K562 (cell line): ENCODE data around the gene BMF. TPM values are rescaled to one million over a fixed set of nuclear protein-coding genes. Genes with fewer than 3 reads are reported as not detected.

ENCODE experiments used
- CBX8 ChIP-seq: fragments of 200-600 bp; sonication (generic); IDR thresholded peaks from 2 replicates; pipeline ENCODE4 v1.6.1; 2012; ENCODE audit warnings: borderline replicate concordance, mixed run types, low read depth, mild to moderate bottlenecking, moderate library complexity, mixed read lengths, low read length, control low read depth, inconsistent platforms; ENCODE audit not compliant: poor library complexity, severe bottlenecking; ENCODE audit errors: extremely low read depth
- CHD4 ChIP-seq: fragments of 200-600 bp; sonication (generic); IDR thresholded peaks from 3 replicates; pipeline ENCODE4 v1.6.1; 2012; ENCODE audit warnings: low read depth, mild to moderate bottlenecking, mixed read lengths, low read length, inconsistent platforms; ENCODE audit not compliant: insufficient read depth, insufficient replicate concordance, poor library complexity, severe bottlenecking
- GABPB1 ChIP-seq: sonication (generic); formaldehyde crosslinking; IDR thresholded peaks from 2 replicates; pipeline ENCODE4 v1.8.0; 2022; ENCODE audit warnings: mild to moderate bottlenecking, missing genetic modification reagents
- HEY1 ChIP-seq: fragments of 250-450 bp; sonication (Bioruptor Pico); IDR thresholded peaks from 2 replicates; pipeline ENCODE4 v1.5.0; 2020; ENCODE audit warnings: mild to moderate bottlenecking, moderate library complexity, borderline replicate concordance
- IFI16 ChIP-seq: fragments of 250-450 bp; sonication (Bioruptor Pico); IDR thresholded peaks from 2 replicates; pipeline ENCODE4 v2.1.2; 2022; ENCODE audit warnings: mild to moderate bottlenecking, inconsistent platforms
- PML ChIP-seq: IDR thresholded peaks from 2 replicates; pipeline ENCODE4 v1.6.1; 2012; ENCODE audit warnings: low read length, inconsistent platforms
- POLR2A ChIP-seq: fragments of 450-650 bp; conservative IDR thresholded peaks from 2 replicates; pipeline ENCODE4 v1.6.1; 2016
- RFX1 ChIP-seq: fragments of 450-650 bp; IDR thresholded peaks from 2 replicates; pipeline ENCODE4 v1.6.1; 2016; ENCODE audit warnings: mild to moderate bottlenecking, moderate library complexity
- SUPT5H ChIP-seq: fragments of 450-650 bp; IDR thresholded peaks from 2 replicates; pipeline ENCODE4 v1.6.1; 2016
- TBP ChIP-seq: optimal IDR thresholded peaks from 2 replicates; pipeline ENCODE3; 2011; ENCODE audit warnings: low read depth, low read length, improper control_type of control experiment
- TCF3 ChIP-seq: sonication (generic); formaldehyde crosslinking; IDR thresholded peaks from 2 replicates; pipeline ENCODE4 v1.4.0; 2020; ENCODE audit warnings: mild to moderate bottlenecking, missing genetic modification reagents
- ZKSCAN8 ChIP-seq: fragments of 200-800 bp; sonication (Bioruptor generic); IDR thresholded peaks from 2 replicates; pipeline ENCODE4 v1.6.1; 2016; ENCODE audit warnings: missing genetic modification characterization, missing compliant biosample characterization
- ZNF253 ChIP-seq: fragments of 250-450 bp; sonication (Bioruptor Pico); conservative IDR thresholded peaks from 2 replicates; pipeline ENCODE4 v1.6.1; 2021; ENCODE audit warnings: mild to moderate bottlenecking
- ZNF75A ChIP-seq: fragments of 450-650 bp; formaldehyde crosslinking; IDR thresholded peaks from 2 replicates; pipeline ENCODE4 v1.4.0; 2020; ENCODE audit warnings: mild to moderate bottlenecking
- polyA plus RNA-seq, 8 experiments: library from polyadenylated mRNA; depleted of rRNA in 4 of 8; stranded (reverse) in 5 of 8; unstranded in 3 of 8; fragments of >200 nt; fragmentation: Nextera tagmentation in 2 of 8; fragmentation: Illumina TruSeq in 1 of 8; extraction: Ambion mirVana in 2 of 8; extraction: Trizol in 1 of 8; gene quantifications; 2 replicates each; pipeline versions ENCODE4 v1.2.1 to v1.2.3, GENCODE V29; 2011 to 2014; ENCODE audit warnings: inconsistent platforms in 1 of 8, missing spikeins in 1 of 8
- total RNA-seq, 7 experiments: library from RNA; depleted of rRNA in 6 of 7; stranded (reverse); fragments of >200 nt in 6 of 7; fragmentation: Illumina TruSeq in 2 of 7; extraction: Trizol in 2 of 7; gene quantifications; 2 replicates each; pipeline versions ENCODE4 v1.2.1 to v1.2.3, GENCODE V29; 2011 to 2021; ENCODE audit warnings: low replicate concordance in 1 of 7
- TF ChIP-seq, protein P1 (sequence below), 2 experiments: fragments of 450-650 bp in 1 of 2; IDR thresholded peaks; 2 replicates each; pipeline ENCODE4 v1.6.1; 2011 to 2017; ENCODE audit warnings: low read depth in 2 of 2, antibody characterized with exemption in 1 of 2, borderline replicate concordance in 1 of 2, low read length in 1 of 2, mild to moderate bottlenecking in 1 of 2, mixed read lengths in 1 of 2; ENCODE audit not compliant: control insufficient read depth in 1 of 2

The BMF gene
- total and polyA plus RNA-seq, 9 of the 15 experiments (the other 6 are each of a cell fraction or from before 2014, with no cell fraction given) = 0.25 to 0.91 (median 0.59) TPM; not detected in 2

DNA sequence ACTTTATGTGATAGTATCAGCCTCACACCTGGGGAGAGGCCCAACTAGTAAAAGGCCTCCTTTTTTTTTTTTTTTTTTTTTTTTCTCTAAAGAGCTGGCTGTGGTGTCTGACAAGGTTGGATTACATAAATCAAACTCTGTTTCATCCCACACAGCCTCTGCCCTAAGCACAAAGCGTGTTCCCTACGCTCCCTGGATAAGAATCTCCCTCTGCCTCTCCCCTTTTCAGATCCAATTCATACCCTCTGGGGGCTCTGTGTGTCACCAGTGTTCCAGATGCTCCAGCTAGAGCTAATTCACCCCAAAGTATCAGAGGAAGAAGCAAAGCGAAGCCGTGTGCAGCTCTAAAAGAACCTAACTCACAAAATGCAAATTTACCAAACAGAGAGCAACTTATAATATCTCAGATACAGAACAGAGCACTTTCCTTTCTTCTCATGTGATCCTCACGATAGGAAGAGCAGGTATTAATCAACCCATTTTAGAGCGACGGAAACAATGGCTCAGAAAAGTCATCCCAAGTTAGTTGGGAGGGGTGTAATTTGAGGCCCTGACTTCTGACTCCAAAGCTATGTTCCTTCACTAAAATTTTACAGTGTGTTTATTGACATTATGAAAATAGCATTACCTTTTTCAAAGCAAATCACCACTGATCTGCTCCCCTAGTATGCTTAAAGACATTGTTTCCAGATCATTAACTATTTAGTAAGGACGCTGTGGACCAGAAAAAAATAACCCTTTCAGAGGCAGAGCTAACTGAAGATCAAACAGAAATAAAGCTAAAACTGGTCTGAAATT is 12.4 kb downstream of the BMF start (continued):
- TF ChIP-seq, protein P1, sequence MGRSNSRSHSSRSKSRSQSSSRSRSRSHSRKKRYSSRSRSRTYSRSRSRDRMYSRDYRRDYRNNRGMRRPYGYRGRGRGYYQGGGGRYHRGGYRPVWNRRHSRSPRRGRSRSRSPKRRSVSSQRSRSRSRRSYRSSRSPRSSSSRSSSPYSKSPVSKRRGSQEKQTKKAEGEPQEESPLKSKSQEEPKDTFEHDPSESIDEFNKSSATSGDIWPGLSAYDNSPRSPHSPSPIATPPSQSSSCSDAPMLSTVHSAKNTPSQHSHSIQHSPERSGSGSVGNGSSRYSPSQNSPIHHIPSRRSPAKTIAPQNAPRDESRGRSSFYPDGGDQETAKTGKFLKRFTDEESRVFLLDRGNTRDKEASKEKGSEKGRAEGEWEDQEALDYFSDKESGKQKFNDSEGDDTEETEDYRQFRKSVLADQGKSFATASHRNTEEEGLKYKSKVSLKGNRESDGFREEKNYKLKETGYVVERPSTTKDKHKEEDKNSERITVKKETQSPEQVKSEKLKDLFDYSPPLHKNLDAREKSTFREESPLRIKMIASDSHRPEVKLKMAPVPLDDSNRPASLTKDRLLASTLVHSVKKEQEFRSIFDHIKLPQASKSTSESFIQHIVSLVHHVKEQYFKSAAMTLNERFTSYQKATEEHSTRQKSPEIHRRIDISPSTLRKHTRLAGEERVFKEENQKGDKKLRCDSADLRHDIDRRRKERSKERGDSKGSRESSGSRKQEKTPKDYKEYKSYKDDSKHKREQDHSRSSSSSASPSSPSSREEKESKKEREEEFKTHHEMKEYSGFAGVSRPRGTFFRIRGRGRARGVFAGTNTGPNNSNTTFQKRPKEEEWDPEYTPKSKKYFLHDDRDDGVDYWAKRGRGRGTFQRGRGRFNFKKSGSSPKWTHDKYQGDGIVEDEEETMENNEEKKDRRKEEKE (IDR thresholded peaks at IDR 0.05; ENCODE audit: borderline replicate concordance in 1 of 2, control insufficient read depth in 1 of 2, low read depth in 2 of 2, low read length in 1 of 2) = 0 out of 4 replicates have a peak, but pooled peaks of 1 of the 2 experiments have one; percentile 64
- TF ChIP-seq HEY1 (CRISPR knock-in tag) (no peak), SUPT5H (no peak), IFI16 (CRISPR knock-in tag) (no peak), GABPB1 (CRISPR knock-in tag) (no peak), ZKSCAN8 (CRISPR knock-in tag) (peak; percentile 80), RFX1 (no peak), PML (peak; percentile 41; the same call in 1 of the 2 replicates), ZNF253 (CRISPR knock-in tag) (no peak), TCF3 (CRISPR knock-in tag) (no peak), ZNF75A (CRISPR knock-in tag) (no peak), CHD4 (no peak), TBP (peak; percentile 58), CBX8 (no peak), POLR2A (peak; percentile 59)
